ENCODE results near the gene ACBD3. TPM values are rescaled to one million over a fixed set of nuclear protein-coding genes. Genes with fewer than 3 reads are reported as not detected.

The ACBD3 gene
- total RNA-seq, 1 experiment from 2014 or later = 41.7 TPM

- Mint-ChIP-seq H3K9me3 (ENCODE audit: unreplicated experiment) (no peaks in the 10 kb centered on the region), H3K27me3 (ENCODE audit: insufficient read depth, unreplicated experiment) (no peaks in the 10 kb centered on the region), H3K27ac (ENCODE audit: unreplicated experiment) (no peak overlapping the region), H3K4me1 (ENCODE audit: low read depth, unreplicated experiment) (peaks cover 12% of the 10 kb centered on the region), H3K4me3 (ENCODE audit: unreplicated experiment) (no peak overlapping the region), H3K36me3 (ENCODE audit: insufficient read depth, unreplicated experiment) (no peaks in the 10 kb centered on the region)
- Histone ChIP-seq H3K4me3 (ENCODE audit: low read depth, low read length) (no peak overlapping the region), H3K27me3 (replicated peaks; ENCODE audit: control insufficient read depth, insufficient read depth, low read length) (no peaks in the 10 kb centered on the region), H3K36me3 (ENCODE audit: control insufficient read depth, insufficient read depth, low read length) (no peaks in the 10 kb centered on the region), H3K4me1 (peaks cover 8% of the 10 kb centered on the region; the same call in 1 of the 2 replicates), H3K9me3 (no peaks in the 10 kb centered on the region)
- no TSS peak for BruUV-seq (replicated peaks)
- ChIA-PET POLR2A (interaction anchor here (0.5 to 1.6 kb wide), 2 partner anchors 36 to 90 kb away, joined by 4 to 5 read pairs; partner anchors contain the start of gene H3-3A), CTCF (interaction anchor here (0.5 to 1.4 kb wide), 2 partner anchors 33 to 35 kb away, joined by 3 read pairs; no protein-coding TSS in a partner anchor)
- no peak for TF ChIP-seq CTCF (IDR thresholded peaks at IDR 0.05; ENCODE audit: insufficient read depth in 1 of 2, low read depth in 1 of 2, low read length in 1 of 2, severe bottlenecking in 1 of 2, unreplicated experiment in 1 of 2)
- no peak for DNase-seq
- intact Hi-C loops (cut with micrococcal nuclease; ENCODE audit: unreplicated experiment) = no loop called here
Measured at GRCh38 chr1:226097866-226098625, 88.5 kb downstream of the ACBD3 start.

- H3K4me3 Mint-ChIP-seq (ENCODE audit: unreplicated experiment) = no peak overlapping the region
- DNase-seq = no peak
- ChIA-PET POLR2A (no interaction called here), CTCF (interaction anchor here (0.6 to 1.1 kb wide), 2 partner anchors 9 to 529 kb away, joined by 3 to 13 read pairs; no protein-coding TSS in a partner anchor)
- TF ChIP-seq CTCF (IDR thresholded peaks at IDR 0.05; ENCODE audit: insufficient read depth in 1 of 2, low read depth in 1 of 2, low read length in 1 of 2, severe bottlenecking in 1 of 2, unreplicated experiment in 1 of 2) = no peak
- Histone ChIP-seq H3K4me3 (ENCODE audit: low read depth, low read length) (no peak overlapping the region), H3K36me3 (ENCODE audit: control insufficient read depth, insufficient read depth, low read length) (no peaks in the 10 kb centered on the region), H3K27me3 (replicated peaks; ENCODE audit: control insufficient read depth, insufficient read depth, low read length) (no peaks in the 10 kb centered on the region), H3K9me3 (no peaks in the 10 kb centered on the region), H3K4me1 (peaks cover 8% of the 10 kb centered on the region; the same call in 1 of the 2 replicates)
- H3K27me3 Mint-ChIP-seq (ENCODE audit: insufficient read depth, unreplicated experiment) = no peaks in the 10 kb centered on the region
- H3K9me3 Mint-ChIP-seq (ENCODE audit: unreplicated experiment) = no peaks in the 10 kb centered on the region
- intact Hi-C loops (cut with micrococcal nuclease; ENCODE audit: unreplicated experiment) = no loop called here
- H3K27ac Mint-ChIP-seq (ENCODE audit: unreplicated experiment) = no peak overlapping the region
- BruUV-seq (replicated peaks) = no TSS peak
- H3K36me3 Mint-ChIP-seq (ENCODE audit: insufficient read depth, unreplicated experiment) = no peaks in the 10 kb centered on the region
- H3K4me1 Mint-ChIP-seq (ENCODE audit: low read depth, unreplicated experiment) = peaks cover 12% of the 10 kb centered on the region
Measured at GRCh38 chr1:226095286-226095685, 91.3 kb downstream of the ACBD3 start.

Other genes starting within 250 kb of the ACBD3 start
- not detected in 2 replicates for gene LEFTY2, start 245.5 kb downstream of the ACBD3 start, total RNA-seq (2022)
- gene SDE2, start 187.4 kb downstream of the ACBD3 start, total RNA-seq (2022) = 16.6 and 18.6 TPM in 2 replicates
- gene H3-3A, start 124.0 kb downstream of the ACBD3 start, total RNA-seq (2022) = 512 and 554 TPM in 2 replicates
- not detected in 2 replicates for gene MIXL1, start 36.9 kb upstream of the ACBD3 start, total RNA-seq (2022)
- gene LIN9, start 122.4 kb upstream of the ACBD3 start, total RNA-seq (2022) = 11.0 and 12.2 TPM in 2 replicates
- 127 and 136 TPM in 2 replicates for gene PARP1, start 221.4 kb upstream of the ACBD3 start, total RNA-seq (2022)

All from Caco-2 (cell line).